T1000 (cell line): ENCODE data around the gene AOPEP.
"Not testable (repeated sequence)": the region's sequence is repeated elsewhere in the genome, so short reads cannot be mapped to it uniquely, and the experiment has no call there.

Source experiments
- DNase-seq: peaks from one replicate; lab custom pipeline; 2025; ENCODE audit warnings: mixed read lengths; lab: John Stamatoyannopoulos, UW

AOPEP gene

GRCh38 chr9:94869415-94869843 lies 142.9 kb downstream of the AOPEP start:
- DNase-seq: no peak

GRCh38 chr9:94870465-94870792 lies 143.9 kb downstream of the AOPEP start:
- no peak for DNase-seq

GRCh38 chr9:94870793-94871558 lies 144.5 kb downstream of the AOPEP start:
- DNase-seq: peak; percentile 35

GRCh38 chr9:94872083-94872833 lies 145.8 kb downstream of the AOPEP start:
- no peak for DNase-seq

- DNase-seq: no peak
These were observed 146.5 kb downstream of the AOPEP start for GRCh38 chr9:94872891-94873511.

DNA sequence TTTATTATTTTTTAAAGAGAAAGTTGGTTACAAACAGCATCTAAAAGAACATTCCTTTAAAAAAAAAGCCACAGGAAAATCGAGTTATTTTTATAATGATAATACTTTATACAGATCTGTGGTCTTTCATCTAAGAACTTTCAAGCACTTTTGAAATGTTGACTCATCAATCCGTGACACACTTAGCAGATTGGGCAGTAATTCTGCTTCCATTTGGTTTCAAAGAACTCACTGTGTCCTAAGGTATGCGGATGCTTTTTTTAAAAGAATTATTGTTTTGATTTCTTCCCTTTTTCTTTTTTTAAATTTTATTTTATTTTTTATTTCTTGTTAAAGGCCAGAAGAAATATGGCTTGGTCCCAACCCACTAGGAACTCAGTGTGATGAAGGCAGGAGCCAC lies 147.8 kb downstream of the AOPEP start:
- DNase-seq: no peak

DNA sequence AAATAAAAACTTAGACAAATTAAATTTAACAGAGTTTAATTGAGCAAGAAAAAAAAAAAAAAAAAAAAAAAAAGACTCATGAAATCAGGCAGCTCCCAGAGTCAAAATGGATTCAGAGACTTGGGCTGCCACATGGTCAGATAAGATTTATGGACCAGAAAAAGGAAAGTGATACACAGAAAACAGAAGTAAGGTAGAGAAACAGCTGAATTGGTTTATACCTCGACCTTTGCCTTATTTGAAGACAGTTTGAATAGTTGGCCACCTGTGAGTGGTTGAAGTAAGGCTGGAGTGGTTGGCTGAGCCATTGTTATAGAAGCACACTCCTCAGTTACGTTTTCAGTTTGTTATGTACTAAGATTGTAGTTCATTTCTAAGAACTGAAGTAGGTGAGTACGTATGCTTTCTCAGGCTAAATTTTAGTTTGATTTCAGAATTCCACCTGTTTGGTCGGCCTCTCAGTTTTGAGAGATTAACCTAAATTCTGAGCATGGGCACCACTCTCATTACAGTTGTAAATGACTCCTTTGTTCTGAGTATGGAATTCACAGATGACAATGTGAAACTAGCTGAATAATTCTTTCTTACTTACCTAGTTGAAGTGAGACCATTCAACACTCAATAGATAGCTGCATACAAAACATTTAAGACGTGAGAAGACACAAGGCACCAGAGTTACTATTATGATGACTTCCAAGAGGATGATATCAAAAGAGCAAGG lies 149.0 kb downstream of the AOPEP start:
- DNase-seq: no peak

- DNase-seq: not testable (repeated sequence)
These were observed 152.3 kb downstream of the AOPEP start for GRCh38 chr9:94878804-94879203.

DNA sequence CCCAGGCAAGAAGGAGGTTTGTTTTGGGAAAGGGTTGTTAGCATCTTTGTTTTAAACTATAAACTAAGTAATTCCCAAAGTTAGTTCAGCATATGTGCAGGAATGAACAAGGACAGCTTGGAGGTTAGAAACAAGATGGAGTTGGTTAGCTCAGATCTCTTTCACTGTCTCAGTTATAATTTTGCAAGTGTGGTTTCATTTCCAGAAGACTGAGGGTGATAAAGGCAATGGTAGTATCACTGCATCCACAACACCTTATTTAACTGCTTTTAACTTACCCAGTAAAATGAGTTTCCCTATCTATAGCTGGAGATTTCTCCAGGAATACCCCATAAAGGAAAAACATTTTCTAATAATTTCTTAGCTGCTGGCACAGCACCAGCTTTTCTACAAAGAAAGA lies 152.7 kb downstream of the AOPEP start:
- no peak for DNase-seq

DNA sequence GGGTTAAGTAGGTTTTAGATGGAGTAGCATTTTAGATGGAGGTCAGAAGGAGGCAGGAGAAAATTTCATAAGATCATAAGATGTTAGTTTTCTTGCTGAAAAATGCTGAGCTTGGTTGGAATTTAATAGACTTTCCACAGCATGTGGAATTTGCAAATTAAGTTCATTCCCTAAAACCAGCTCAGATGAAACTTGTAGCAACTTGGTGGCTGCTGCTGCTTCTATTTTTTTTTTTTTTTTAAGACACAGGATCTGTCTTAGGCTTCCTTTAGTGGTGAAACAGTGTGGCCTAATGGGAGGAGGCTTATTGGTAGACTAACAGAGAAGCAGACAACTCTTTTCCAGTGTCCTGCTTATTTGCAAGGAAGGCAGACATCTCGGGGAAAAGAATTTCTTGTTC lies 154.5 kb downstream of the AOPEP start:
- no peak for DNase-seq

DNA sequence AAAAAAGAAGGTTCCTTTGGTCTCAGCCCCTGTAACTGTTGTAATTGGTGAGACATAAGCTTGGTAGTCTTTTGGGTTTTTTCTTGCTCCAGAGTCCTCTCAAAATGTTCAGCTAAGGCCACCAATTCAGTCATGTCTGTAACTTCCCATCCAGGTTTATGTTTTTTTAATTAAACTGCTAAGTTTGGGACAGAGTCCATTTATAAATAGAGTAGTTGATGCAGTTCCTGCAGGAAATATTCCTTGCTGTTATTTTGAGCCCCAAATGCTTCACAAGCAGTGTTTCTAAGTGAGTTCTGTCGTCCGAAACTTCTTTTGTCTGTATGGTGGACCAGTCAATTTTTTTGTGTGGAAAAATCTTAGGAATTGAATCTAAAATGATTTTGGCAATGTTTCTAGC lies 155.0 kb downstream of the AOPEP start:
- no peak for DNase-seq

- DNase-seq: no peak
These were observed 155.4 kb downstream of the AOPEP start for GRCh38 chr9:94881940-94882339.

DNA sequence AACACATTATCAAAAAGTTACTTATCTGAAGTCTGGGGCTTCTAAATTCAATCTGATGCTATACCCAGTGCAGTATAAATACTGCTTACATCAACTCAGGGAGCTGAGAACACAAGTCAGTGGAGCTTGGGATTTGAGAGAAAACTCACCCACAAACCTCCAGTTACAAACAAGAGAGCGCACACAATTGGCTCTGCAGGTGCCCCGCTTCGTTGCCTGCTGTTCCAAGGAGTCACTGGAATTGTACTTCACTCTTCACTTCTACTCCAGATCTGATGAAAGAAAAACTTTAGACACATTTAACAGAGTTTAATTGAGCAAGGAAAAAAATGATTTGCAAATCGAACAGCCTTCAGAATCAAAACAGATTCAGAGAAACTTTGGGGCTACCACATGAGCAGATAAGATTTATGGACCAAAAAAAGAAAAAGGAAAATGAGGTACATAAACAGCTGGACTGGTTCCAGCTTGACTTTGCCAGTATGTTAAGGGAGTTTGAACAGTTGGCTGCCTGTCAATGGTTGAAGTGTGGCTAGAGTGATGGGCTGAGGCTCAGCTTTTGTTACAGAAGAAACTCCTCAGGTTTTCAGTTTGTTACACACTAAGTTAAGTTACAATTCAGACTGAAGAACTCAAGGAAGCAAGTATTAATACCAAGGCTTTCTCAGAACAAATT lies 156.6 kb downstream of the AOPEP start:
- no peak for DNase-seq

GRCh38 chr9:94885854-94886447 lies 159.5 kb downstream of the AOPEP start:
- no peak for DNase-seq

- no peak for DNase-seq
These were observed 161.2 kb downstream of the AOPEP start for GRCh38 chr9:94887721-94888120.

DNA sequence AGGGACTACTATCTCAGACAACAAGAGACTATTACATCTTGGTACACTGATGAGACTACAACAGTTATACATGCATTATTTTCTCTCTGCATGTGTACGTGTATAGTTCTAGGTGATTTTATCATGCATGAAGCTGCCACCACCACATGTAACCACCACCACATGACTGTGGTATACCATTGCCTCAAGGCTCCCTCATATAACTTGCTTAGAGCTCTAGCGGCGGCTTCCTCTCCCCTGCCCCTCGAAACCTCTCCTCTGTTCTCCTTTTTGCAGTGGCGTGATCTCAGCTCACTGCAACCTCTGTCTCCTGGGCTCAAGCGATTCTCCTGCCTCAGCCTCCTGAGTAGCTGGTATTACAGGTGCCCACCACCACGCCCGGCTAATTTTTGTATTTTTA lies 162.3 kb downstream of the AOPEP start:
- no peak for DNase-seq

GRCh38 chr9:94889628-94890027 lies 163.1 kb downstream of the AOPEP start:
- DNase-seq: no peak

GRCh38 chr9:94891183-94891582 lies 164.7 kb downstream of the AOPEP start:
- DNase-seq: no peak

DNA sequence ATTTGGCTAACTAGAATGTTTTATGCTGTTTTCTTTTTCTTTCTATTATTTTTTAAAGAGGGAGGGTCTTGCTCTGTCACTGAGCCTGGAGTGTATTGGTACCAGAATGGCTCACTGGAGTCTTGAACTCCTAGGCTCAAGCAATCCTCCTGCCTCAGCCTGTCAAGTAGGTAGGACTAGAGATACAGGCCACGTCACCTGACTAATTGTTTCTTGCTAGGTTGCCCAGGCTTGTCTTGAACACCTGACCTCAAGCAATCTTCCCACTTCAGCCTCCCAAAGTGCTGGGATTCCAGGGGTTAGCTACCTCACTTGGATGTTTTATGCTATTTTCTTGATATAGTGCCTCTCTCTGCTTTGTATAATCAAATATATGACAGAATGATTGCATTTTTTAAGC lies 166.2 kb downstream of the AOPEP start:
- no peak for DNase-seq

- no peak for DNase-seq
These were observed 167.7 kb downstream of the AOPEP start for GRCh38 chr9:94894094-94894699.

DNA sequence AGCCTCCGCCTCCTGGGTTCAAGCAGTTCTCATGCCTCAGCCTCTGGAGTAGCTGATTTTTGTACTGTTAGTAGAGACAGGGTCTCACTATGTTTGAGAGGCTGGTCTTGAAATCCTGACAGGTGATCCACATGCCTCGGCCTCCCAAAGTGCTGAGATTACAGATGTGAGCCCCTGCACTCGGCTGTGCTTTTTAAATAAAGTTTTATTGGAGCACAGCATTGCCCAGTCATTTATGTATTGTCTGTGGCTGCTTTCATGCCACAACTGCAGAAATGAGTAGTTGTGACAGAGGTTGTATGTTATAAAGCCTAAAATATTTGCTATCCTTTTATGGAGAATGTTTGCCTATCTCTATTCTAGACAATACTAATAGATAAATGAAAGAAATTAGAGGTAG lies 169.2 kb downstream of the AOPEP start:
- DNase-seq: no peak
